Measurements from ENCODE around the gene FRMD5.
A peak's percentile ranks its signal among the peaks of the same experiment; 100 is the strongest.

Gene FRMD5

DNA sequence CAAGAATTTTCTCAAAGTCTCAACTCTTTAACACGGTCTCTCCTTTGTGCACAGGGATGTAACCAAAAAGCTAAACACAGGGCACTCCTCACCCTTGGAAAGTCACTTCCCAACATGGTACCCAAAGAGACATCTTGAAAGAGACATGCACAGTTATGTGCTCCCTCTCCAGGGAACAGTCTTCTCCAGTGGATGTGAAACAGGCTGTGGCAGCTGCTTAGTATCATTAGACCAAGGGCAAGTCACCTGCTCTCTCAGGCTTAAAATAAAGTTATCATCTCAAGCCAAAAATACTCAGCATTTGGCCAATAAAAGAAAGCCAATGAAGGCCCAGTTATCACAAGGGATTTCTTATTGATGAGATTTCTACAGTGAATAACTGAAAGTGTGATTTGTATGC, 239.9 kb downstream of the FRMD5 start:
- TF ChIP-seq CTCF (IDR thresholded peaks at IDR 0.05; ENCODE audit: low read depth, low read length, missing control alignments) = no peak
- DNase-seq (ENCODE audit: low read depth) = no peak
- no peak overlapping the region for H3K4me3 ChIP-seq (ENCODE audit: low read depth, low read length)

DNA sequence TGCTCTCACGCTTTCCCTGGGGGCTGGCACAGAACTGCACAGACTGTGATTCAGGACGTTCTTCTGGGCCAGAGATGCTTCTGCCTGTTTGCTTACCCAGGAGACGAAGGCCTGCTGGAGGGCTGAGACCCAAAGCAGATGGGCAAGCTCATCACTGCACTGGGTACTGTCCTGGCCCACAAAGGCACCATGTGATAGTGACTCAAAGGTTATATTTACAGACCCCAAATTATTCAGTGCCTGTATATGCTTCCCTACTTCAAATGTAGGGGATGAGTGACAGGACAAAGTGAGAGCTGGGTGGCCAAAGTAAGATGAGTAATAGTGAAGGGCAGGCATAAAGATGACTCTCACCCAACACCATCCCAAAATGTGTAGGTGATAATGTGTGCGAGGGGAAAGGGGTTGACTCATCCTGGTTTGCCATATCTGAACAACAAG, 240.9 kb downstream of the FRMD5 start:
- no peak overlapping the region for H3K4me3 ChIP-seq (ENCODE audit: low read depth, low read length)
- DNase-seq (ENCODE audit: low read depth) = no peak
- no peak for TF ChIP-seq CTCF (IDR thresholded peaks at IDR 0.05; ENCODE audit: low read depth, low read length, missing control alignments)

GRCh38 chr15:43953402-43953801, 241.7 kb downstream of the FRMD5 start:
- no peak overlapping the region for H3K4me3 ChIP-seq (ENCODE audit: low read depth, low read length)
- DNase-seq (ENCODE audit: low read depth) = no peak
- TF ChIP-seq CTCF (IDR thresholded peaks at IDR 0.05; ENCODE audit: low read depth, low read length, missing control alignments) = no peak

- no peak for DNase-seq (ENCODE audit: low read depth)
- no peak overlapping the region for H3K4me3 ChIP-seq (ENCODE audit: low read depth, low read length)
- TF ChIP-seq CTCF (IDR thresholded peaks at IDR 0.05; ENCODE audit: low read depth, low read length, missing control alignments) = no peak
Measured at GRCh38 chr15:43950531-43950930, 244.5 kb downstream of the FRMD5 start.

DNA sequence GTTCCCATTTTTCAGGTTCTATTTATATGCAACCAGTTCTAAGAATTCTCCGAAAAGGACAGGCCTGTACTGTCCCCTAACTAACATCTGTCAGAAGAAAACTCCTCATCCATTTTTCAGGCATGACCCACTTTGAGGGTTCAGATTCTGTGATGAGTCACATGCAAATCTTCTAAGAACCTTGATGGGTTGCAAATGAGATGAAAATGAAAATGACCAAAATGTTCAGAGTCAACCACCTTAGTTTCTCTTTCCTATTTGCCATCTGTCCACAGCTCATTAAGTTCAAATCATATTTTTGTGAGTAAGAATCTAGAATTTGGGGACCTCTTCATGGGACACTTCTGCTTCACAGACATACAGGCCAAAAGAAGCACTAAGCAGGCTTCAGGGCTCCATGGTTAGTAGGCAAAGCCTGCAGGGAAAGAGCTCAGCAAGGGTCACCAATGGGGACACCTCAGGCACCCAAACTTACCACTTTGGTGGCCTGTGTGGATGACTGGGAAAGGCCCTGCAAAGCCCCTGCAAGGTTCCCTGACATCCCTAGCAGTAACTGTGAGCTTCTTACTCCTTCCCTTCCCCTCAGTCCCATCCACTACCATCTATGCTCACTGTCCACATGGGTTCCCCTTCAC, 246.3 kb downstream of the FRMD5 start:
- DNase-seq (ENCODE audit: low read depth) = peak; percentile 79
- no peak for TF ChIP-seq CTCF (IDR thresholded peaks at IDR 0.05; ENCODE audit: low read depth, low read length, missing control alignments)
- no peak overlapping the region for H3K4me3 ChIP-seq (ENCODE audit: low read depth, low read length)

DNA sequence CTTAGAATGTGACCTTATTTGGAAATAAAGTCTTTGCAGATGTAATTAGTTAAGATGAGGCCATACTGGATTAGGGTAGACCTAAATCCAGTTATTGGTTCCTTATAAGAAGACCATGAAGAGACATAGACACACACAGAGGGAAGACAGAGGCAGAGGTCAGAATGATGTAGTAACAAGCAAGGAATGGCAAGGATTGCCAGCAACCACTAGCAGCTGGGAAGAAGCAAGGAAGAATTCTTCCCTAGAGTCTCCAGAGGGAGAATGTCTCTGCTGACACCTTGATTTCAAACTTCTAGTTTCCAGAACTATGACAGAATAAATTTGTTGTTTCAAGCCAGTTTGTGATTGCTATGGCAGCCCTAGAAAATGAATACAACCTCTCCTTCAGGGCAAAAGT, 251.6 kb downstream of the FRMD5 start:
- no peak for TF ChIP-seq CTCF (IDR thresholded peaks at IDR 0.05; ENCODE audit: low read depth, low read length, missing control alignments)
- no peak for DNase-seq (ENCODE audit: low read depth)
- no peak overlapping the region for H3K4me3 ChIP-seq (ENCODE audit: low read depth, low read length)

GRCh38 chr15:43942194-43942593, 252.9 kb downstream of the FRMD5 start:
- TF ChIP-seq CTCF (IDR thresholded peaks at IDR 0.05; ENCODE audit: low read depth, low read length, missing control alignments) = no peak
- no peak overlapping the region for H3K4me3 ChIP-seq (ENCODE audit: low read depth, low read length)
- DNase-seq (ENCODE audit: low read depth) = no peak

Measured in GM12864 (cell line).